HG02981 (cell line): ENCODE results near the gene WNT8B.

ENCODE experiments used
- ATAC-seq: cut with Tn5 transposase; IDR thresholded peaks from one replicate; pipeline ENCODE4 v1.9.1; 2021; ENCODE audit warnings: mild to moderate bottlenecking, moderate library complexity; ENCODE audit not compliant: unreplicated experiment

WNT8B gene

GRCh38 chr10:100516847-100517246 is 54.0 kb downstream of the WNT8B start:
- ATAC-seq, result no peak

GRCh38 chr10:100518761-100519241 is 56.0 kb downstream of the WNT8B start:
- ATAC-seq, result no peak

GRCh38 chr10:100519311-100520051 is 56.7 kb downstream of the WNT8B start, which contains the start of gene SEC31B:
TSS of gene SEC31B (minus strand) at chr10:100519861. CDS start at chr10:100516952, 2,909 bp downstream.
- ATAC-seq, result no peak

- no peak for ATAC-seq
These were observed 58.0 kb downstream of the WNT8B start for GRCh38 chr10:100520811-100521210.

GRCh38 chr10:100522107-100522801 is 59.4 kb downstream of the WNT8B start:
- no peak for ATAC-seq

GRCh38 chr10:100522945-100523344 is 60.1 kb downstream of the WNT8B start:
- no peak for ATAC-seq

GRCh38 chr10:100524206-100524605 is 61.4 kb downstream of the WNT8B start:
- ATAC-seq, result no peak

- ATAC-seq, result no peak
These were observed 61.8 kb downstream of the WNT8B start for GRCh38 chr10:100524638-100525037.

GRCh38 chr10:100528123-100528886 is 65.5 kb downstream of the WNT8B start:
- ATAC-seq, result no peak

GRCh38 chr10:100528921-100529474 is 66.2 kb downstream of the WNT8B start:
- no peak for ATAC-seq

GRCh38 chr10:100529475-100530298 is 66.9 kb downstream of the WNT8B start, which contains the start of gene NDUFB8:
TSS of gene NDUFB8 (minus strand) at chr10:100529871. CDS start at chr10:100529851, 20 bp downstream.
- peak; percentile 65 for ATAC-seq

GRCh38 chr10:100531761-100532160 is 69.0 kb downstream of the WNT8B start:
- ATAC-seq, result no peak
